HG03442 (cell line): ENCODE data around the gene KRT37.
"Not testable (repeated sequence)": the region's sequence is repeated elsewhere in the genome, so short reads cannot be mapped to it uniquely, and the experiment has no call there.

ENCODE experiments used
- ATAC-seq: cut with Tn5 transposase; IDR thresholded peaks from one replicate; pipeline ENCODE4 v1.9.1; 2021; ENCODE audit warnings: mild to moderate bottlenecking, moderate library complexity; ENCODE audit not compliant: unreplicated experiment

Gene KRT37

DNA sequence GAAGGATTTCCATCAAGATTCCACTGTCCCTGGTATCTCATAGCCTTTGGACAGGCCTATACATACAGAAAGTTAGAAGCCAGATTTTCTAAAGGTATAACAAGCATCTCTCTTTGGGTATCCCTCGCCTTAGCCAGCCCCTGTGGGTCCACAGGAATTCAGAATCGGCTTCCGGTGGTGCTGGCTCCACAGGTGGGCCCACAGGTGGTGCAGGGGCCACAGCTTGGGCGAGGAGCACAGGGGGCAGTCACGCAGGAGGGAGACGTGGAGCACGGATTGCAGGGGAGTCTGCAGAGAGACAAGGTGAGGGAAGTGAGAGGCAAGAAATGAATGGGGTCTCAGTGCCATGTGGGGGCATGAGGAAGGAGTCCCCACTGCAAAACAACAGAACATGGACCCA is 12.9 kb upstream of the KRT37 start:
- no peak for ATAC-seq

- ATAC-seq = no peak
Observed at GRCh38 chr17:41434415-41434814, 10.0 kb upstream of the KRT37 start.

DNA sequence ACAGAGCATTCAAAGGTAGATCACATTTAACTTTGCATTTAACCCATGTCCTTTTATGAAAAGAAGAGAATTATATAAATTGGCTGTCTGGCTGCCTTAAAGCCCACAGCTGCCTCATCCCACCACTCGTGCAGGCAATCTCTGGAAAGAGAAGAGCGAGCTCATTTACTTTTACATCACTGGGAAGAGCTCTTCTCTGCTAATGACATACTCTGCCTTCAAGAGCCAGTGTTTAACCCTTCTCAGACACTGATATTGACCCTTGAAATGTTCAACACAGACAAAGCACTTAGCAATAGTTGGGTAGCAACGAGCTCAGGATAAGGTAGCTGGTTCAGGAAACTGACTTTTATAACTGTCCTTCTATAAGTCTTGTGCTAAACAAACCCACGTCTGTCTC is 9.6 kb upstream of the KRT37 start:
- no peak for ATAC-seq

DNA sequence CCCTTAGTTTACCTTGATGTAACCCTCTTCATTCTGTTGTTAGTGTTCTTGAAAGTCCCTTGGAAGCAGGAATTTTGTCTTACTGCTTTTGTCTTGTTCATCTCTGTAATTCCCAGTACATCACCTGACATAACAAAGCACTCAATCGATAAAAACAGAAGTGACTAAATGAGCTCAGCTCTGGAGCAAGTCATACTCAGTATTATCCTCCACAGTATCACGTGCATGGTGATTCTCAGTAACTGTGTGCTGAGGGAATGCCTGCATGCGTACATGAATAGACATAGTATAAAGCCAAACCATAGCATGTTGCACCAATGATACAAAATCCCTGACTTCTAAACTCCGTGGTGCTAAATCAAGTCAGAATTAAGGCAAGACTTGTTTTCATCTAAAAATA is 9.2 kb upstream of the KRT37 start:
- no peak for ATAC-seq

- ATAC-seq = not testable (repeated sequence)
Observed at GRCh38 chr17:41430376-41430775, 6.0 kb upstream of the KRT37 start.

DNA sequence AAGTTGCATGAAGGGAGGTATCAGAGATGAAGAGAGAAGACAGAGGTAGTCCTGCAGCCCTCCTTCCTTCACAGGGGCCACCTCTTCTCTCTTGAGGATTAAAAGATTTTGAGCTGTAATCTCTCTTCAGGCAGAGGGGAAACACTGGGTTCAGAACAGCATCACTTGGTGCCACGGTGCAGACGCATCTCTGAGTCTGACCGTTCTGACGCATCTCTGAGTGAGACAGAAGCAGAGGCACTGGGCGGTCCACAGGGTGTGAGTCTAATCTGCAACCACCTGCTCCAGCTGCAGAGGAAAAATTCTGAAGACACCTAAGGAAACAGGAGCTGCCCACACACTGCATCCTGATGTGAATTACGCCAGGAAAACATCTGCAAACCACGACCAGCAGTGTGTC is 5.3 kb upstream of the KRT37 start:
- no peak for ATAC-seq

GRCh38 chr17:41428591-41429291 is 4.4 kb upstream of the KRT37 start:
- ATAC-seq = no peak

DNA sequence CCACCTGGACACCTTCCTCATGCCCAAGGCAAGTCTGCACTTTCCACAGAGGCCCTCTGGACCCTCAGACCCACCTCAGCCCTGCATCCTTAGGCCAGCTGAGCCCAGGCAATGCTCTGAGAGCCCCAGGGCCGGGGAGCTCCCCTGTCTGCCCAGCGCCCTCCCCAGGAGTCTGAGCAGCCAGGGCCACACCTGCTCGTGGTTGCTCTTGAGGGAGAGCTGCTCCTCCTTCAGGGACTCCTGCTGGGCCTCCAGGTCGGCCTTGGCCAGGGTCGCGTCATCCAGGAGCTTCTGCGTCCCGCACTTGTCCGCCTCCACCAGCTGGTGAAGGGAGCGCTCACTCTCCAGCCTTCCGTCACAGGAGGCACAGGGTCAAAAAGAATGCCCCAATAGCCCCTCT is 1.8 kb downstream of the KRT37 start:
- not testable (repeated sequence) for ATAC-seq

- no peak for ATAC-seq
Observed at GRCh38 chr17:41421617-41422016, 2.8 kb downstream of the KRT37 start.

GRCh38 chr17:41421116-41421515 is 3.3 kb downstream of the KRT37 start:
- ATAC-seq = no peak

GRCh38 chr17:41420134-41420533 is 4.3 kb downstream of the KRT37 start:
- no peak for ATAC-seq

DNA sequence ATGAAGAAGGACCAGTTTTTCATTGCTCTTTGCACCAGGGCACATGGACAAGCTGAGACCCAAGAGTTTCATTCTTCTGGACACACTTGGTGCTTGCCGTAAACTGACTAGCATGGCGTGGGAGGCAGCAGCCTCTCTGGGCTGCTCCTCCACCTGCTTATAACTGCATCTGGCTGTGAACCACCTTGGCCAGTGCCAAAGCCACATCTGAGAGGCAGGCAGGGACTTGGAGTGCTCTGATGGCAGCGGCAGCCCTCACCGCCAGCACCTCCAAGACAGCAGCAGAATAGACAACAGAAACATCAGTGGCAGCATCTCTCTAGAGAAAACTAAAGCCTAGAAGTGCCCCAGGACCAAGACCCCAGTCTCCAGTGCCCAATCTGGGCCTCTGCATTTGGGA is 4.7 kb downstream of the KRT37 start:
- no peak for ATAC-seq

GRCh38 chr17:41418116-41418860 is 6.1 kb downstream of the KRT37 start:
- no peak for ATAC-seq

DNA sequence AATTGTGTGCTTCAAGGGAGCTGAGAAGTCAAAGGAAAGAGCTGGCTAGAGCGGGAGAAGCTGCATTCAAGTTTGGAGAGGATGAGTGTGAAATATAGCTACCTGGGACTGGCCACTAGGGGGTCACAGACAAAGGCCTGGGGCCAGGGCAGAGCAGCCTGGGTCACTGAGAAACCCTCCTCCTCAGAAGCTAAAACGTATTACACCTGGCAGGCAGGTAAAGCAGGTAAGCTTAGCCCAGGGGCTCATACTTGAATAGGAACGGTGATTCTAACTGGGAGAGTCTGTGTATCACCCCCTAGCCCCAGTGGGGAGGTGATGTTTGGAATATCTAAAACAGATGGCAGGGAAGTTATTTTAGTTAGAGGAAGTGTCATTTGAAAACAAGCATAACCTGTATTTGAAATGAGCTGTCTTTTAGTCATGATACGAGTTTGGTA is 6.8 kb downstream of the KRT37 start:
- ATAC-seq = no peak

DNA sequence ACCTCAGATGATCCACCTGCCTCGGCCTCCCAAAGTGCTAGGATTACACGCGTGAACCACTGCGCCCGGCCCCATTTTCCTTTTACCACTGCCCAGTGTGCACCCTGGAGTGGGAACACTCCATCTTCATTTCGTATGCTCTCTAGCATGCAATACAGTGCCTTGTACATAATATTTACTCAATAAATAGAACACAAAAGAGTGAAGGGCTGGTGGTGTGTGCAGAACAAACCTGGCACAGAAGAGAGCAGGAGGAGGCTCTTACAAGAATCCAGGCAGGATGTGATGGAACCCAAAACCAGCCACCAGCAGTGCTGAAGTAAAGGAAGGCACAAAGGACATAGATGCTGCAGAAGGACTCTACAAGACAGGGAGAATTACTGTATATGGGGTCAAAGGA is 7.3 kb downstream of the KRT37 start:
- ATAC-seq = no peak

- no peak for ATAC-seq
Observed at GRCh38 chr17:41416479-41416878, 7.9 kb downstream of the KRT37 start.

DNA sequence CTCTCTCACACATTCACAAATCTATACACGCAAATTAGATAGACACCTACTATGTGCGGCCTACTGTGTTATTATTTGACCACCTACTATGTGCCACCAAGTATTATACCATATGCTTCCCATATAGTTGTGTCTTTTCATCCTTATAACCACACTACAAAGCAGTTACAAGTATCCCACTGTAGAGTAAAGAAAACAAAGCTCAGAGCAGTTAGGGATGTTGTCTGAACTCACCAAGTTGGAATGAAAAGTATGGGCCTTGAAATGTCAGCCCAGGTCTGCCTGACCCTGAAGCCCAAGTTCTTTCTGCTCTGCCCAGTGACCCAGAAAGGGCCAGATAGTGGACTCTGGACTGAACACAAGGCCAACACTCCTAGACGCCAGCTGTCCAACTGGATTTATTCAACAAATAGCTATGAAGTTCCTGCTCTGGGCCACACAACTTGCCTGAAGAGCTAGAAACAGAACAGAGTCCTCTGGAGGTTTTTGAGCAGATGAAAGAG is 8.5 kb downstream of the KRT37 start:
- no peak for ATAC-seq

DNA sequence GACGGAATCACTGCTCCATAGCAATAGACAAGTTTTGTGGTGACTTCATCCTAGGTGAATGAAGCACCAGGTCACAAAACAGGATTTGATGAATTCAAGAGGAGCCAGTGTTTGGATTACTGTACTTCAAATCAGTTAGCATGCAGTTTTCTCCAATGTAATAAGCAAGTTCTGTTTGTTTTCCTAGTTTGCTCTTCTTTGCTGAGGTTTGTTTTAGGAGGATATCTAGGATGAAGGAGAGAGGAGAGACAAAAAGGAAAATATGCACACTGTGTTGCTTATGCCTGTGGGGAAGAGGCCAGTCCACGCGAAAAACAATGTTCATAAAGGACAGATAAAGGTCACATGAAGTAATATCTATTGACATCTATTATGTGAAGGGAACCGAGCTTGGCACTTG is 9.0 kb downstream of the KRT37 start:
- ATAC-seq = no peak

- ATAC-seq = no peak
Observed at GRCh38 chr17:41413982-41414381, 10.4 kb downstream of the KRT37 start.

- ATAC-seq = no peak
Observed at GRCh38 chr17:41413353-41413957, 10.9 kb downstream of the KRT37 start.

- no peak for ATAC-seq
Observed at GRCh38 chr17:41411072-41411840, 13.1 kb downstream of the KRT37 start.
